Neural cell (in vitro differentiated cells): ENCODE data around the gene ALDH1L1. TPM values are rescaled to one million over a fixed set of nuclear protein-coding genes. Genes with fewer than 3 reads are reported as not detected.

Experiments used
- H2AFZ ChIP-seq: fragments of 200-600, 300-800 bp; sonication (generic), shearing (Covaris generic); 2 replicates; pipeline ENCODE4 v1.6.0; 2014; ENCODE audit warnings: low read depth, mild to moderate bottlenecking, antibody characterized with exemption, low read length, moderate library complexity
- H3F3A ChIP-seq: fragments of 200-600 bp; shearing (Covaris generic); 2 replicates; pipeline ENCODE4 v1.6.1; 2016; ENCODE audit warnings: mild to moderate bottlenecking, moderate library complexity, mixed read lengths, antibody characterized with exemption, low read length; ENCODE audit not compliant: insufficient read depth, poor library complexity, severe bottlenecking
- H3K27ac ChIP-seq: fragments of 200-600, 300-800 bp; sonication (generic), shearing (Covaris generic); 2 replicates; pipeline ENCODE4 v1.5.1; 2014; ENCODE audit warnings: mild to moderate bottlenecking, low read length, moderate library complexity
- H3K27me3 ChIP-seq: fragments of 300-800, 200-600 bp; sonication (generic), shearing (Covaris generic); 2 replicates; pipeline ENCODE4 v1.6.0; 2014; ENCODE audit warnings: mild to moderate bottlenecking, low read depth, low read length, moderate library complexity; ENCODE audit not compliant: insufficient read depth
- H3K36me3 ChIP-seq: fragments of 300-800, 200-600 bp; sonication (generic), shearing (Covaris generic); 2 replicates; pipeline ENCODE4 v1.5.1; 2014; ENCODE audit warnings: mild to moderate bottlenecking, antibody characterized with exemption, low read length, moderate library complexity; ENCODE audit not compliant: insufficient read depth
- H3K4me2 ChIP-seq: fragments of 300-800, 200-600 bp; sonication (generic), shearing (Covaris generic); 2 replicates; pipeline ENCODE4 v1.6.0; 2014; ENCODE audit warnings: mild to moderate bottlenecking, low read length
- H3K4me3 ChIP-seq: fragments of 300-800, 200-600 bp; sonication (generic), shearing (Covaris generic); 2 replicates; pipeline ENCODE4 v1.5.1; 2014; ENCODE audit warnings: mild to moderate bottlenecking, low read length, moderate library complexity
- H3K79me2 ChIP-seq: fragments of 200-600 bp; shearing (Covaris generic); replicated peaks from 2 replicates; pipeline ENCODE4 v1.6.0; 2014; ENCODE audit warnings: mild to moderate bottlenecking, low read length, moderate library complexity; ENCODE audit not compliant: insufficient read depth
- H3K9ac ChIP-seq: fragments of 300-800, 200-600 bp; sonication (generic), shearing (Covaris generic); 2 replicates; pipeline ENCODE4 v1.6.1; 2016; ENCODE audit warnings: mild to moderate bottlenecking, low read length, mixed read lengths
- H3K9me2 ChIP-seq: fragments of 200-600 bp; shearing (Covaris generic); 2 replicates; pipeline ENCODE4 v1.6.1; 2016; ENCODE audit warnings: mild to moderate bottlenecking, low read length, mixed read lengths; ENCODE audit not compliant: insufficient read depth
- H3K9me3 ChIP-seq: fragments of 200-600, 300-800 bp; sonication (generic), shearing (Covaris generic); 2 replicates; pipeline ENCODE4 v1.6.1; 2016; ENCODE audit warnings: mild to moderate bottlenecking, mixed run types, low read length, moderate library complexity, mixed read lengths
- H4K20me1 ChIP-seq: fragments of 200-600 bp; shearing (Covaris generic); 2 replicates; pipeline ENCODE4 v1.6.1; 2016; ENCODE audit warnings: mild to moderate bottlenecking, mixed run types; ENCODE audit not compliant: insufficient read depth
- EP300 ChIP-seq: fragments of 450-650 bp; conservative IDR thresholded peaks from 2 replicates; pipeline ENCODE4 v1.6.1; 2014; ENCODE audit warnings: antibody characterized with exemption, mild to moderate bottlenecking, moderate library complexity; ENCODE audit not compliant: poor library complexity, severe bottlenecking
- EZH2 ChIP-seq: fragments of 200-600, 300-800 bp; shearing (Covaris generic), sonication (generic); IDR thresholded peaks from 2 replicates; pipeline ENCODE4 v1.6.1; 2014; ENCODE audit warnings: antibody characterized with exemption, low read length, borderline replicate concordance, mild to moderate bottlenecking; ENCODE audit not compliant: insufficient read depth, poor library complexity, severe bottlenecking
- MXI1 ChIP-seq: fragments of 450-650 bp; conservative IDR thresholded peaks from 2 replicates; pipeline ENCODE4 v1.6.1; 2014; ENCODE audit warnings: antibody characterized with exemption, mild to moderate bottlenecking; ENCODE audit not compliant: poor library complexity, severe bottlenecking
- POLR2AphosphoS5 ChIP-seq: IDR thresholded peaks from 2 replicates; pipeline ENCODE4 v1.6.1; 2012
- RAD21 ChIP-seq: fragments of 450-650 bp; conservative IDR thresholded peaks from 2 replicates; pipeline ENCODE4 v1.6.1; 2014; ENCODE audit warnings: antibody characterized with exemption, mild to moderate bottlenecking, moderate library complexity
- SMC3 ChIP-seq: fragments of 450-650 bp; conservative IDR thresholded peaks from 2 replicates; pipeline ENCODE4 v1.6.1; 2014; ENCODE audit warnings: antibody characterized with exemption, mild to moderate bottlenecking, moderate library complexity; ENCODE audit not compliant: poor library complexity
- TAF1 ChIP-seq: IDR thresholded peaks from 2 replicates; pipeline ENCODE4 v1.6.1; 2012; ENCODE audit warnings: low read depth
- polyA plus RNA-seq: library from polyadenylated mRNA; depleted of rRNA; stranded (reverse); fragments of >200 nt; gene quantifications from 2 replicates; pipeline ENCODE4 v1.2.3, GENCODE V29; 2014
- TF ChIP-seq, protein P1 (sequence below): fragments of 450-650 bp; IDR thresholded peaks from 2 replicates; pipeline ENCODE4 v1.5.1; 2014; ENCODE audit warnings: antibody characterized with exemption, mild to moderate bottlenecking, moderate library complexity; ENCODE audit not compliant: poor library complexity, severe bottlenecking
- TF ChIP-seq, protein P2 (sequence below): IDR thresholded peaks from 2 replicates; pipeline ENCODE4 v1.6.1; 2012; ENCODE audit warnings: borderline replicate concordance

ALDH1L1 gene
- polyA plus RNA-seq, 1 donor from 2014 or later: not detected

DNA sequence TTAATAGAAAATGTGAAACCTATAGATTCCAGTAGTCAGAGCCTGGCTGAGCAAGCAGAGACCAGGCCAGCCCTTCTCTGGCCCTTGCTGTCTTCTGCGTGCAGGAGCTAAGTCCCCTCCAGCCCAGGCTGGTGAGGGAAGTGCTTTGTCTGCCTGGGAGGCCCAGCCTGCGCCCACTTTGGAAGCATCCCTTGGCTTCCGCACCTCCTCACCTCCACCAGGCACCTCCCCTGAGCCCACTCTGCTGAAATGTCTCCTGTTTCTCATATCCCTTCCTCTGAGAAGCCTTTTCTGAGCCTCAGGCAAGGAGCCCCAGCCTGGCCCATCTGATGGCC lies 45.3 kb downstream of the ALDH1L1 start (continued):
- no peak for TF ChIP-seq EP300
- TF ChIP-seq MXI1: no peak
- TF ChIP-seq TAF1: no peak

DNA sequence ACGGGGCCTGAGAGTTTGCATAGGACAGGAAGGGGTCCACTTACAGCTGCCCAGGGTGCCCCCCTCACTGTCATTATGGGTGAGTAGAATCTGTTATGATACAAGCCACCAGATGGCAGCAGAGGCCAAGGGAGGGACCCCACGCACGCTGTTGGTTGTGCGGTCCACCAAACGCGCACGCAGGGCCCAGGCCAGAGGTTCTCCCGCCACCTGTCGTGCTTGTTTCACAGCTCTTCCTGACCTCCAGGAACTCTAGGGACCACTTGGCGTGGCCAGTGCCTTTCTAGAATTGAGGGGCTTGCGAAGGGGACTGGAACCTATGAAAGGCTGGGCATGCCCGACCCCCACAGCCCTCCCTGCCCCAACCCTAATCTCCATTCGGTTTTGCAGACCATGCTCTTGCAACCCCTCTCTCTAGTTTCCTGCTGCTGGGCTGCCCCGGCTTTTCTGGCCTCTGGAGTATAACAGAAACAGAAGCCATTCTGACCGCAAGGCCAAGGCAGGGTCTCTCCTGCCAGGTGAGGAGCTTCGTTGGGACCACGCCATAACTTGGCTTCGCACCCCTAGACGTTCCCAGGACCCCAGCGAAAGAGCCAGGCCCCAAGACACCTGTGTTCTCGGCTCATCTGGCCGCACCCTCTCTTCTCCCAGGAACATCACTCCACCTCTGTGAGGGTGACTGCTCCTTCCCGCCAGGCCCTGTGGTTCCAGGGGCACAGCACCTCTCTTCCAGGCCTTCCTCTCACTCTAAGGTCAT lies 46.0 kb downstream of the ALDH1L1 start:
- Histone ChIP-seq H3K36me3 (no peaks in the 10 kb centered on the region), H3K4me2 (no peak overlapping the region), H3F3A (no peaks in the 10 kb centered on the region), H3K9me3 (no peaks in the 10 kb centered on the region), H3K4me3 (no peak overlapping the region), H3K27ac (no peak overlapping the region), H2AFZ (no peak overlapping the region), H3K9ac (no peak overlapping the region), H4K20me1 (no peaks in the 10 kb centered on the region), H3K79me2 (no peaks in the 10 kb centered on the region), H3K27me3 (no peaks in the 10 kb centered on the region), H3K9me2 (no peaks in the 10 kb centered on the region)
- TF ChIP-seq EZH2 (no peak), RAD21 (peak; percentile 90), SMC3 (peak; percentile 91), MXI1 (peak; percentile 31), TAF1 (no peak)
- TF ChIP-seq, protein P1, sequence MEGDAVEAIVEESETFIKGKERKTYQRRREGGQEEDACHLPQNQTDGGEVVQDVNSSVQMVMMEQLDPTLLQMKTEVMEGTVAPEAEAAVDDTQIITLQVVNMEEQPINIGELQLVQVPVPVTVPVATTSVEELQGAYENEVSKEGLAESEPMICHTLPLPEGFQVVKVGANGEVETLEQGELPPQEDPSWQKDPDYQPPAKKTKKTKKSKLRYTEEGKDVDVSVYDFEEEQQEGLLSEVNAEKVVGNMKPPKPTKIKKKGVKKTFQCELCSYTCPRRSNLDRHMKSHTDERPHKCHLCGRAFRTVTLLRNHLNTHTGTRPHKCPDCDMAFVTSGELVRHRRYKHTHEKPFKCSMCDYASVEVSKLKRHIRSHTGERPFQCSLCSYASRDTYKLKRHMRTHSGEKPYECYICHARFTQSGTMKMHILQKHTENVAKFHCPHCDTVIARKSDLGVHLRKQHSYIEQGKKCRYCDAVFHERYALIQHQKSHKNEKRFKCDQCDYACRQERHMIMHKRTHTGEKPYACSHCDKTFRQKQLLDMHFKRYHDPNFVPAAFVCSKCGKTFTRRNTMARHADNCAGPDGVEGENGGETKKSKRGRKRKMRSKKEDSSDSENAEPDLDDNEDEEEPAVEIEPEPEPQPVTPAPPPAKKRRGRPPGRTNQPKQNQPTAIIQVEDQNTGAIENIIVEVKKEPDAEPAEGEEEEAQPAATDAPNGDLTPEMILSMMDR: peak; percentile 89

DNA sequence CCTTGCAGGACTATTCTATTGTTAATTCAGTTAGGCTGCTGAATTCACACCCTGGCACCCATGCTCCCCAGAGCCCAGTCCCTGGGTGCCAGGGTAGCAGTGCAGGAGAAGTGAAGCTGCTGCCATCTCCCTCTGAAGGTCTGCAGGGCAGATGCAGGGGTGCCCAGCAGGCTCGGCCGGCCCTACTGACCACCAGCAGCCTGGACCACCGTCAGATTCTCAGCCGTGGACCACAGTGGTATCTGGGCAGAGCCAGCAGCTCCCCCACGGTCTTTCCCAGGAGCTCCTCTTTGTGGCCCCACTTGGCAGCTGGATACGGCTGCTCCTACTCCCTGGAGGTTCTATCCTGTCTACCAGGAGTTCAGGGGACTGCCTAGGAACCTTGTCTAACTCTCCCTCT lies 46.8 kb downstream of the ALDH1L1 start:
- H3K79me2 ChIP-seq: no peaks in the 10 kb centered on the region
- TF ChIP-seq MXI1: no peak
- TF ChIP-seq, protein P1: no peak
- TF ChIP-seq TAF1: no peak
- no peak for TF ChIP-seq SMC3
- TF ChIP-seq EZH2: no peak
- no peak for TF ChIP-seq POLR2AphosphoS5
- no peak for TF ChIP-seq RAD21
- TF ChIP-seq, protein P2, sequence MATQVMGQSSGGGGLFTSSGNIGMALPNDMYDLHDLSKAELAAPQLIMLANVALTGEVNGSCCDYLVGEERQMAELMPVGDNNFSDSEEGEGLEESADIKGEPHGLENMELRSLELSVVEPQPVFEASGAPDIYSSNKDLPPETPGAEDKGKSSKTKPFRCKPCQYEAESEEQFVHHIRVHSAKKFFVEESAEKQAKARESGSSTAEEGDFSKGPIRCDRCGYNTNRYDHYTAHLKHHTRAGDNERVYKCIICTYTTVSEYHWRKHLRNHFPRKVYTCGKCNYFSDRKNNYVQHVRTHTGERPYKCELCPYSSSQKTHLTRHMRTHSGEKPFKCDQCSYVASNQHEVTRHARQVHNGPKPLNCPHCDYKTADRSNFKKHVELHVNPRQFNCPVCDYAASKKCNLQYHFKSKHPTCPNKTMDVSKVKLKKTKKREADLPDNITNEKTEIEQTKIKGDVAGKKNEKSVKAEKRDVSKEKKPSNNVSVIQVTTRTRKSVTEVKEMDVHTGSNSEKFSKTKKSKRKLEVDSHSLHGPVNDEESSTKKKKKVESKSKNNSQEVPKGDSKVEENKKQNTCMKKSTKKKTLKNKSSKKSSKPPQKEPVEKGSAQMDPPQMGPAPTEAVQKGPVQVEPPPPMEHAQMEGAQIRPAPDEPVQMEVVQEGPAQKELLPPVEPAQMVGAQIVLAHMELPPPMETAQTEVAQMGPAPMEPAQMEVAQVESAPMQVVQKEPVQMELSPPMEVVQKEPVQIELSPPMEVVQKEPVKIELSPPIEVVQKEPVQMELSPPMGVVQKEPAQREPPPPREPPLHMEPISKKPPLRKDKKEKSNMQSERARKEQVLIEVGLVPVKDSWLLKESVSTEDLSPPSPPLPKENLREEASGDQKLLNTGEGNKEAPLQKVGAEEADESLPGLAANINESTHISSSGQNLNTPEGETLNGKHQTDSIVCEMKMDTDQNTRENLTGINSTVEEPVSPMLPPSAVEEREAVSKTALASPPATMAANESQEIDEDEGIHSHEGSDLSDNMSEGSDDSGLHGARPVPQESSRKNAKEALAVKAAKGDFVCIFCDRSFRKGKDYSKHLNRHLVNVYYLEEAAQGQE: no peak
- no peak for TF ChIP-seq EP300
- H3K36me3 ChIP-seq: no peaks in the 10 kb centered on the region
- no peak overlapping the region for H3K9ac ChIP-seq
- H2AFZ ChIP-seq: no peak overlapping the region
- H3K9me3 ChIP-seq: no peaks in the 10 kb centered on the region
- no peaks in the 10 kb centered on the region for H3F3A ChIP-seq
- no peaks in the 10 kb centered on the region for H3K9me2 ChIP-seq
- H3K4me2 ChIP-seq: no peak overlapping the region
- no peak overlapping the region for H3K4me3 ChIP-seq
- no peak overlapping the region for H3K27ac ChIP-seq
- H4K20me1 ChIP-seq: no peaks in the 10 kb centered on the region
- no peaks in the 10 kb centered on the region for H3K27me3 ChIP-seq
